ENCODE results near the gene KLF7.

DNA sequence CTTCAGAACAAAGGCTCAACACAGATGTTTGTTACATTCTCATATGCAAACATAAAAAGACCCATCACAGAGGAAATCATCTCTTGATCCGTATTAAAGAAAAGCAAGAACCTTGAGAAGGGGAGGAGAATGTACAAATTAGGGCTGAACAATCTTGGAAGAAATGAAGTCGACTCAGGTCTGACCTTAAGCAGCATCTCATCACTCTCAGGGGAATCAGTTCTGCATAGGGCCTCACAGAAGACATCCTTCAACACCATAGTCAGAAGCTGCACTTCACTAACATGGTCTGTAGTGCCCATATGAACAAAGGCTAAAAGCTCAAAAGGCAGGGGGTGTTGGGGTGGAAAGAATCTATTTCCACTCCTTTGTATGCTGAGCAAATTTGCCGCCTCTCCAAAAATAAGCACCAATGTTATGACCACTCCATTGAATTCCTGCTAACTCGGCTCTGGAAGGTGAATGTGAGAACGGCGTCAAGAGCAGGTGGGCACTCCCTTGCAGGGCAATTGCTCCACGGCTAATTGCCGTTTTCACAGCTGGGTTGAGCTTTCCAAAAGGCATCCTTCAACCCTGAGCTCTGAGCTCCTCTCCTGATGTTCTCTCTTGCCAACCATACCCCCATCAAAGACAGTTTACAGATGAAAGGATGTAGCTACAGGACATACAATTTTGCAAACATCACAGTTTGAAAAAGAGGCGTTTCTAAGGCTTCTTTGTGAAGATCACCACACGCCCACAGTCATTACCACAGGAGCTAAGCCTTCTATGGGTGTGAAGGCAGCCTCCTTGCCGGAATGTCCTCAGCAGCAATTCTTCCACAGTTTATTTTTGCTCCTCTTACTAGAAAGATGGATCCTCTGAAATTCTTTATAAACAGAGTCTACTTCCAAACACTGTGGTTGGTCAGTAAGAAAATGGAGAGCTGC is 10.0 kb downstream of the KLF7 start:
- TF ChIP-seq, protein P1, sequence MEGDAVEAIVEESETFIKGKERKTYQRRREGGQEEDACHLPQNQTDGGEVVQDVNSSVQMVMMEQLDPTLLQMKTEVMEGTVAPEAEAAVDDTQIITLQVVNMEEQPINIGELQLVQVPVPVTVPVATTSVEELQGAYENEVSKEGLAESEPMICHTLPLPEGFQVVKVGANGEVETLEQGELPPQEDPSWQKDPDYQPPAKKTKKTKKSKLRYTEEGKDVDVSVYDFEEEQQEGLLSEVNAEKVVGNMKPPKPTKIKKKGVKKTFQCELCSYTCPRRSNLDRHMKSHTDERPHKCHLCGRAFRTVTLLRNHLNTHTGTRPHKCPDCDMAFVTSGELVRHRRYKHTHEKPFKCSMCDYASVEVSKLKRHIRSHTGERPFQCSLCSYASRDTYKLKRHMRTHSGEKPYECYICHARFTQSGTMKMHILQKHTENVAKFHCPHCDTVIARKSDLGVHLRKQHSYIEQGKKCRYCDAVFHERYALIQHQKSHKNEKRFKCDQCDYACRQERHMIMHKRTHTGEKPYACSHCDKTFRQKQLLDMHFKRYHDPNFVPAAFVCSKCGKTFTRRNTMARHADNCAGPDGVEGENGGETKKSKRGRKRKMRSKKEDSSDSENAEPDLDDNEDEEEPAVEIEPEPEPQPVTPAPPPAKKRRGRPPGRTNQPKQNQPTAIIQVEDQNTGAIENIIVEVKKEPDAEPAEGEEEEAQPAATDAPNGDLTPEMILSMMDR (IDR thresholded peaks at IDR 0.05), result no peak
- TF ChIP-seq POLR2A (IDR thresholded peaks at IDR 0.05), result no peak

Measured in right lobe of liver (tissue), 4 donors.